Karpas-422 (cell line): ENCODE data around the gene H1-8. TPM values are rescaled to one million over a fixed set of nuclear protein-coding genes. Genes with fewer than 3 reads are reported as not detected.
"Not testable (repeated sequence)": the region's sequence is repeated elsewhere in the genome, so short reads cannot be mapped to it uniquely, and the experiment has no call there.

Experiments
- DNase-seq: peaks from one replicate; pipeline ENCODE4 v3.0.0-alpha.2; 2015
- H2AFZ ChIP-seq: fragments of 200-600 bp; sonication (generic); 2 replicates; pipeline ENCODE4 v1.6.1; 2014; ENCODE audit warnings: antibody characterized with exemption, low read length, mixed read lengths
- H3K27ac ChIP-seq: fragments of 200-600 bp; sonication (generic); 2 replicates; pipeline ENCODE4 v1.5.1; 2014; ENCODE audit warnings: mild to moderate bottlenecking, low read length, moderate library complexity
- H3K27me3 ChIP-seq: fragments of 200-600 bp; sonication (generic); 2 replicates; pipeline ENCODE4 v1.6.1; 2014; ENCODE audit warnings: low read length, mixed read lengths
- H3K36me3 ChIP-seq: fragments of 200-600 bp; sonication (generic); 2 replicates; pipeline ENCODE4 v1.6.1; 2014; ENCODE audit warnings: low read length, mixed read lengths; ENCODE audit not compliant: insufficient read depth
- H3K4me1 ChIP-seq: fragments of 200-600 bp; sonication (generic); 2 replicates; pipeline ENCODE4 v1.6.1; 2014; ENCODE audit warnings: mild to moderate bottlenecking, low read length, mixed read lengths
- H3K4me2 ChIP-seq: fragments of 200-600 bp; sonication (generic); 2 replicates; pipeline ENCODE4 v1.6.1; 2014; ENCODE audit warnings: low read length, low read depth, mild to moderate bottlenecking; ENCODE audit not compliant: poor library complexity, severe bottlenecking
- H3K4me3 ChIP-seq: fragments of 200-600 bp; sonication (generic); 2 replicates; pipeline ENCODE4 v1.5.1; 2014; ENCODE audit warnings: mild to moderate bottlenecking, antibody characterized with exemption, low read length, mixed read lengths
- H3K79me2 ChIP-seq: fragments of 200-600 bp; sonication (generic); 2 replicates; pipeline ENCODE4 v1.6.1; 2014; ENCODE audit warnings: mild to moderate bottlenecking, low read length, mixed read lengths
- H3K9ac ChIP-seq: fragments of 200-600 bp; sonication (generic); 2 replicates; pipeline ENCODE4 v1.6.0; 2014; ENCODE audit warnings: low read length
- H3K9me2 ChIP-seq: fragments of 200-600 bp; sonication (generic), shearing (Covaris generic); replicated peaks from 2 replicates; pipeline ENCODE4 v1.6.0; 2014; ENCODE audit warnings: mild to moderate bottlenecking, low read length, moderate library complexity; ENCODE audit not compliant: insufficient read depth
- H3K9me3 ChIP-seq: fragments of 300-700, 200-600 bp; sonication (generic); 2 replicates; pipeline ENCODE4 v1.6.1; 2014; ENCODE audit warnings: low read length, mixed read lengths
- H4K20me1 ChIP-seq: fragments of 200-600 bp; sonication (generic); 2 replicates; pipeline ENCODE4 v1.6.1; 2014; ENCODE audit warnings: mild to moderate bottlenecking, antibody characterized with exemption, low read length, low read depth; ENCODE audit not compliant: insufficient read depth
- total RNA-seq: library from RNA; depleted of rRNA; stranded (reverse); fragments of >200 nt; shearing (Covaris generic); gene quantifications from 2 replicates; pipeline ENCODE4 v1.2.3, GENCODE V29; 2014; ENCODE audit warnings: low replicate concordance

Gene H1-8
- total RNA-seq, 1 experiment from 2014 or later = not detected

GRCh38 chr3:129543999-129544398, 1.0 kb downstream of the H1-8 start:
- Histone ChIP-seq H4K20me1 (no peaks in the 10 kb centered on the region), H3K9me2 (no peaks in the 10 kb centered on the region), H3K4me3 (no peak overlapping the region), H3K27me3 (no peaks in the 10 kb centered on the region), H3K79me2 (no peaks in the 10 kb centered on the region), H3K9me3 (no peaks in the 10 kb centered on the region), H3K9ac (no peak overlapping the region), H2AFZ (no peak overlapping the region), H3K36me3 (no peaks in the 10 kb centered on the region), H3K27ac (no peak overlapping the region), H3K4me2 (no peak overlapping the region), H3K4me1 (no peaks in the 10 kb centered on the region)
- DNase-seq = no peak

GRCh38 chr3:129545951-129546350, 3.0 kb downstream of the H1-8 start:
- not testable (repeated sequence) for H3K79me2 ChIP-seq, H2AFZ ChIP-seq, H3K4me1 ChIP-seq, H3K4me2 ChIP-seq, H3K27me3 ChIP-seq, H3K9me2 ChIP-seq, DNase-seq, H3K36me3 ChIP-seq, H3K27ac ChIP-seq, H4K20me1 ChIP-seq, H3K9ac ChIP-seq, H3K9me3 ChIP-seq, H3K4me3 ChIP-seq

GRCh38 chr3:129547241-129547640, 4.3 kb downstream of the H1-8 start:
- H3K9me2 ChIP-seq = no peaks in the 10 kb centered on the region
- H3K4me2 ChIP-seq = no peak overlapping the region
- H3K4me3 ChIP-seq = no peak overlapping the region
- H3K79me2 ChIP-seq = no peaks in the 10 kb centered on the region
- H3K27me3 ChIP-seq = no peaks in the 10 kb centered on the region
- no peak overlapping the region for H3K9ac ChIP-seq
- H3K36me3 ChIP-seq = no peaks in the 10 kb centered on the region
- no peaks in the 10 kb centered on the region for H4K20me1 ChIP-seq
- no peaks in the 10 kb centered on the region for H3K4me1 ChIP-seq
- DNase-seq = no peak
- no peak overlapping the region for H2AFZ ChIP-seq
- H3K9me3 ChIP-seq = no peaks in the 10 kb centered on the region
- no peak overlapping the region for H3K27ac ChIP-seq

- no peak overlapping the region for H3K4me3 ChIP-seq
- H3K9ac ChIP-seq = no peak overlapping the region
- H3K36me3 ChIP-seq = no peaks in the 10 kb centered on the region
- no peaks in the 10 kb centered on the region for H3K79me2 ChIP-seq
- H4K20me1 ChIP-seq = no peaks in the 10 kb centered on the region
- H2AFZ ChIP-seq = no peak overlapping the region
- no peak overlapping the region for H3K27ac ChIP-seq
- H3K4me1 ChIP-seq = peaks cover 2% of the 10 kb centered on the region
- no peak for DNase-seq
- no peak overlapping the region for H3K4me2 ChIP-seq
- H3K9me3 ChIP-seq = no peaks in the 10 kb centered on the region
- no peaks in the 10 kb centered on the region for H3K9me2 ChIP-seq
- H3K27me3 ChIP-seq = no peaks in the 10 kb centered on the region; the same call in 1 of the 2 replicates
Measured at GRCh38 chr3:129548104-129548965, 5.4 kb downstream of the H1-8 start.

GRCh38 chr3:129549006-129549800, 6.2 kb downstream of the H1-8 start:
- no peaks in the 10 kb centered on the region for H3K36me3 ChIP-seq
- no peak overlapping the region for H3K9ac ChIP-seq
- H4K20me1 ChIP-seq = no peaks in the 10 kb centered on the region
- no peaks in the 10 kb centered on the region; the same call in 1 of the 2 replicates for H3K27me3 ChIP-seq
- peaks cover 11% of the 10 kb centered on the region for H3K4me1 ChIP-seq
- no peaks in the 10 kb centered on the region for H3K9me3 ChIP-seq
- H3K4me3 ChIP-seq = no peak overlapping the region
- H3K4me2 ChIP-seq = no peak overlapping the region
- no peak for DNase-seq
- H2AFZ ChIP-seq = no peak overlapping the region
- H3K79me2 ChIP-seq = no peaks in the 10 kb centered on the region
- H3K27ac ChIP-seq = no peak overlapping the region
- no peaks in the 10 kb centered on the region for H3K9me2 ChIP-seq

- no peak for DNase-seq
- H3K9me2 ChIP-seq = no peaks in the 10 kb centered on the region
- no peaks in the 10 kb centered on the region for H3K79me2 ChIP-seq
- H3K27me3 ChIP-seq = no peaks in the 10 kb centered on the region; the same call in 1 of the 2 replicates
- no peaks in the 10 kb centered on the region for H3K36me3 ChIP-seq
- H2AFZ ChIP-seq = no peak overlapping the region
- no peak overlapping the region for H3K27ac ChIP-seq
- H4K20me1 ChIP-seq = no peaks in the 10 kb centered on the region
- H3K4me2 ChIP-seq = no peak overlapping the region
- H3K4me3 ChIP-seq = no peak overlapping the region
- H3K9me3 ChIP-seq = no peaks in the 10 kb centered on the region
- H3K4me1 ChIP-seq = peaks cover 12% of the 10 kb centered on the region
- no peak overlapping the region for H3K9ac ChIP-seq
Measured at GRCh38 chr3:129549805-129550204, 6.8 kb downstream of the H1-8 start.

GRCh38 chr3:129552287-129553050, 9.5 kb downstream of the H1-8 start:
- H3K36me3 ChIP-seq = no peaks in the 10 kb centered on the region
- H3K27me3 ChIP-seq = no peaks in the 10 kb centered on the region; the same call in 1 of the 2 replicates
- no peaks in the 10 kb centered on the region for H4K20me1 ChIP-seq
- H3K4me1 ChIP-seq = peaks cover 12% of the 10 kb centered on the region
- no peak for DNase-seq
- H3K9ac ChIP-seq = no peak overlapping the region; the same call in 1 of the 2 replicates
- H3K79me2 ChIP-seq = no peaks in the 10 kb centered on the region
- no peaks in the 10 kb centered on the region for H3K9me2 ChIP-seq
- no peaks in the 10 kb centered on the region for H3K9me3 ChIP-seq
- H2AFZ ChIP-seq = no peak overlapping the region
- no peak overlapping the region for H3K27ac ChIP-seq
- no peak overlapping the region for H3K4me3 ChIP-seq
- no peak overlapping the region for H3K4me2 ChIP-seq

GRCh38 chr3:129553171-129553570, 10.2 kb downstream of the H1-8 start:
- Histone ChIP-seq H3K9me3 (no peaks in the 10 kb centered on the region), H4K20me1 (0 out of 2 replicates have a peak, but pooled peaks cover 1% of the 10 kb centered on the region), H3K27ac (no peak overlapping the region), H3K27me3 (no peaks in the 10 kb centered on the region; the same call in 1 of the 2 replicates), H3K79me2 (no peaks in the 10 kb centered on the region), H2AFZ (no peak overlapping the region), H3K4me2 (no peak overlapping the region), H3K36me3 (no peaks in the 10 kb centered on the region), H3K9me2 (no peaks in the 10 kb centered on the region), H3K4me3 (no peak overlapping the region), H3K4me1 (peaks cover 13% of the 10 kb centered on the region), H3K9ac (no peak overlapping the region)
- DNase-seq = no peak
